ENCODE data around the gene ATP9A. TPM values are rescaled to one million over a fixed set of nuclear protein-coding genes. Genes with fewer than 3 reads are reported as not detected.
A peak's percentile ranks its signal among the peaks of the same experiment; 100 is the strongest.

The ATP9A gene
- total and polyA plus RNA-seq, 2 donors (not counting 1 experiment from before 2014, with no cell fraction given), result 23.3 to 96.3 TPM

DNA sequence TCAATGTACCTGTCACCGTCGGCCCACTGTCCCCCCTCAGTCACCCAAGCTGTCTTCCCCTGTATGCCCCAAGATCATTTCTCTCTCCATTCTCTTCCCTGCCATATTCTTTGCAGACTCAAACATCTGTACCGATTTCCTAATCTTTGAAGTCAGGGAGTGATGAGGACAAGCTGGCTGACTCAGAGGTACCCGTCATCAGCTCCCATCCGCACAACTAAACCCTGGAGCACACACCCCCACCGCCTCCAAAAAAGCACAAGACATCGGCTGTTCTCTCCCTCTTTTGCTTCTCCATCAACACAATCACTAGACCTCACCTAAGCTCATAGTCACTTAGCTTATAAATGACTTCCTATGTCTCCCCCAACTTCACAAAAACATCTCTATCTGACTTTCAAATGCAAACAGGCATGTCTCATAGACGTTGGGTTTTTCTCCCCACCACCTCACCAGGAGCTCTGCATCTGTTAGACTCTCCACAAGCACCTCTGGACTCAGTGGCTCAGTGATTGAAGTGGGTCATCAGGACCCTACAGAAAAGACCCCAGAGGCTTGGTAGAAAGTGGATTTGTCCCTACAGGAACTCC is 214.2 kb downstream of the ATP9A start:
- TF ChIP-seq, protein P1, sequence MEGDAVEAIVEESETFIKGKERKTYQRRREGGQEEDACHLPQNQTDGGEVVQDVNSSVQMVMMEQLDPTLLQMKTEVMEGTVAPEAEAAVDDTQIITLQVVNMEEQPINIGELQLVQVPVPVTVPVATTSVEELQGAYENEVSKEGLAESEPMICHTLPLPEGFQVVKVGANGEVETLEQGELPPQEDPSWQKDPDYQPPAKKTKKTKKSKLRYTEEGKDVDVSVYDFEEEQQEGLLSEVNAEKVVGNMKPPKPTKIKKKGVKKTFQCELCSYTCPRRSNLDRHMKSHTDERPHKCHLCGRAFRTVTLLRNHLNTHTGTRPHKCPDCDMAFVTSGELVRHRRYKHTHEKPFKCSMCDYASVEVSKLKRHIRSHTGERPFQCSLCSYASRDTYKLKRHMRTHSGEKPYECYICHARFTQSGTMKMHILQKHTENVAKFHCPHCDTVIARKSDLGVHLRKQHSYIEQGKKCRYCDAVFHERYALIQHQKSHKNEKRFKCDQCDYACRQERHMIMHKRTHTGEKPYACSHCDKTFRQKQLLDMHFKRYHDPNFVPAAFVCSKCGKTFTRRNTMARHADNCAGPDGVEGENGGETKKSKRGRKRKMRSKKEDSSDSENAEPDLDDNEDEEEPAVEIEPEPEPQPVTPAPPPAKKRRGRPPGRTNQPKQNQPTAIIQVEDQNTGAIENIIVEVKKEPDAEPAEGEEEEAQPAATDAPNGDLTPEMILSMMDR (conservative IDR thresholded peaks at IDR 0.05 in 1 of 2, IDR thresholded peaks at IDR 0.05 in 1 of 2; ENCODE audit: low read depth in 1 of 2, low read length in 2 of 2), result no peak
- TF ChIP-seq EZH2 (IDR thresholded peaks at IDR 0.05; ENCODE audit: low read length, missing control alignments), result no peak
- Histone ChIP-seq H3K36me3 (ENCODE audit: control insufficient read depth, insufficient read depth, low read length) (no peaks in the 10 kb centered on the region), H3K9ac (ENCODE audit: insufficient read depth, low read length) (no peak overlapping the region), H3K27ac (ENCODE audit: insufficient read depth, low read length) (peak overlapping the region; percentile 1), H3K27me3 (ENCODE audit: control insufficient read depth, insufficient read depth, low read length) (no peaks in the 10 kb centered on the region), H3K4me2 (ENCODE audit: extremely low read depth, insufficient read depth, low read length) (no peak overlapping the region), H3K9me3 (ENCODE audit: control insufficient read depth, insufficient read depth, low read depth, low read length) (no peaks in the 10 kb centered on the region), H2AFZ (ENCODE audit: low read length) (no peak overlapping the region), H3K4me1 (ENCODE audit: control insufficient read depth, extremely low read depth, insufficient read depth, low read length) (no peaks in the 10 kb centered on the region), H4K20me1 (ENCODE audit: control insufficient read depth, extremely low read depth, insufficient read depth, low read length) (no peaks in the 10 kb centered on the region), H3K4me3 (replicated peaks in 1 of 4; ENCODE audit: control extremely low read depth in 1 of 4, insufficient read depth in 1 of 4, low read depth in 3 of 4, low read length in 4 of 4) (no peak overlapping the region), H3K79me2 (ENCODE audit: control insufficient read depth, insufficient read depth, low read length) (no peaks in the 10 kb centered on the region)
- DNase-seq (ENCODE audit: low read depth in 2 of 2), result peak; percentile 50 to 69

DNA sequence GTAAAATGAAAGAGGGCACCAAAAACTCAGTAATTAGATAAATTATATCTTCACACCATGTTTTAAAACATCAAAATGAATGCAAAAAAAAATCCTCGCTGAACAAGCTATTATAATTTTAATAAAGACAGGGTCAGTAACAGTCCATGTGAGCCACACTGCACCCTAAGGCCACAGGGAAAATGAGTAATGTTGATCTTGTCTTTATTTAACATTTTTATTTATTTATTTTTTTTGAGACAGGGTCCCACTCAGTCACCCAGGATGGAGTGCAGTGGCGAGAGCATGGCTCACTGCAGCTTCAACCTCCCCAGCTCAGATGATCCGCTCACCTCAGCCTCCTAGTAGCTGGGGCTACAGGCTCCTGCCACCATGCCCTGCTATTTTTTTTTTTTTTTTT is 217.0 kb downstream of the ATP9A start:
- no peaks in the 10 kb centered on the region for H3K27me3 ChIP-seq (ENCODE audit: control insufficient read depth, insufficient read depth, low read length)
- H3K9ac ChIP-seq (ENCODE audit: insufficient read depth, low read length), result no peak overlapping the region
- DNase-seq (ENCODE audit: low read depth in 2 of 2), result no peak
- H3K9me3 ChIP-seq (ENCODE audit: control insufficient read depth, insufficient read depth, low read depth, low read length), result no peaks in the 10 kb centered on the region
- H3K4me3 ChIP-seq (replicated peaks in 1 of 4; ENCODE audit: control extremely low read depth in 1 of 4, insufficient read depth in 1 of 4, low read depth in 3 of 4, low read length in 4 of 4), result no peak overlapping the region
- H3K4me1 ChIP-seq (ENCODE audit: control insufficient read depth, extremely low read depth, insufficient read depth, low read length), result no peaks in the 10 kb centered on the region
- no peaks in the 10 kb centered on the region for H4K20me1 ChIP-seq (ENCODE audit: control insufficient read depth, extremely low read depth, insufficient read depth, low read length)
- H3K27ac ChIP-seq (ENCODE audit: insufficient read depth, low read length), result no peak overlapping the region
- no peak overlapping the region for H3K4me2 ChIP-seq (ENCODE audit: extremely low read depth, insufficient read depth, low read length)
- no peaks in the 10 kb centered on the region for H3K79me2 ChIP-seq (ENCODE audit: control insufficient read depth, insufficient read depth, low read length)
- TF ChIP-seq, protein P1 (conservative IDR thresholded peaks at IDR 0.05 in 1 of 2, IDR thresholded peaks at IDR 0.05 in 1 of 2; ENCODE audit: low read depth in 1 of 2, low read length in 2 of 2), result no peak
- TF ChIP-seq EZH2 (IDR thresholded peaks at IDR 0.05; ENCODE audit: low read length, missing control alignments), result no peak
- H2AFZ ChIP-seq (ENCODE audit: low read length), result no peak overlapping the region
- no peaks in the 10 kb centered on the region for H3K36me3 ChIP-seq (ENCODE audit: control insufficient read depth, insufficient read depth, low read length)

DNA sequence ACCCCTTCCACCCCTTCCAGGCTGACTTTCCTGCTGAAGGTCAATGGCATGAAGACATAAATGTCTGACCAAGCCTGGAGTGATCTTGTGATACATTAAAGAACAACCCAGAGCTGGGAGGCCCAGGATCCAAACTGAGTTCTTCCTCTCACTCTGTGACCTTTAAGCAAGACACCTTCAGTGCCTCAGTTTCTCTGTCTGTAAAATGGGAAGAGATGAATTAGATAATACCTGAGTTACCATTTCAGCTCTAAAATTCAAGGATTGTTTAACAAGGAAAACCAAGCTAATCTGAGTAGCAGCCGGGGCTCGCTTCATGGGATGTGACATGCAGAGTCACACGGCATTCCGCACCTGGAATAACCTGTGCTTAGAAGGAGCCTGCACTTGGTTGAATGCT is 218.7 kb downstream of the ATP9A start:
- Histone ChIP-seq H3K79me2 (ENCODE audit: control insufficient read depth, insufficient read depth, low read length) (no peaks in the 10 kb centered on the region), H3K9ac (ENCODE audit: insufficient read depth, low read length) (no peak overlapping the region), H3K27me3 (ENCODE audit: control insufficient read depth, insufficient read depth, low read length) (peaks cover 2% of the 10 kb centered on the region), H3K9me3 (ENCODE audit: control insufficient read depth, insufficient read depth, low read depth, low read length) (no peaks in the 10 kb centered on the region), H3K27ac (ENCODE audit: insufficient read depth, low read length) (no peak overlapping the region), H3K4me3 (replicated peaks in 1 of 4; ENCODE audit: control extremely low read depth in 1 of 4, insufficient read depth in 1 of 4, low read depth in 3 of 4, low read length in 4 of 4) (no peak overlapping the region), H3K4me1 (ENCODE audit: control insufficient read depth, extremely low read depth, insufficient read depth, low read length) (no peaks in the 10 kb centered on the region), H2AFZ (ENCODE audit: low read length) (no peak overlapping the region), H4K20me1 (ENCODE audit: control insufficient read depth, extremely low read depth, insufficient read depth, low read length) (no peaks in the 10 kb centered on the region), H3K4me2 (ENCODE audit: extremely low read depth, insufficient read depth, low read length) (no peak overlapping the region), H3K36me3 (ENCODE audit: control insufficient read depth, insufficient read depth, low read length) (no peaks in the 10 kb centered on the region)
- no peak for TF ChIP-seq EZH2 (IDR thresholded peaks at IDR 0.05; ENCODE audit: low read length, missing control alignments)
- TF ChIP-seq, protein P1 (conservative IDR thresholded peaks at IDR 0.05 in 1 of 2, IDR thresholded peaks at IDR 0.05 in 1 of 2; ENCODE audit: low read depth in 1 of 2, low read length in 2 of 2), result no peak
- no peak for DNase-seq (ENCODE audit: low read depth in 2 of 2)
